Measurements from ENCODE around the gene PROZ.

- TF ChIP-seq CTCF (IDR thresholded peaks at IDR 0.05) (no peak), POLR2A (IDR thresholded peaks at IDR 0.05) (no peak)
Observed at GRCh38 chr13:113207460-113207859, 49.0 kb downstream of the PROZ start.
